IPS-18c (cell line): ENCODE measurements around the gene LRCOL1.
A peak's percentile ranks its signal among the peaks of the same experiment; 100 is the strongest.

Experiments
- H3K4me3 ChIP-seq: 2 replicates; pipeline ENCODE4 v1.7.0; 2013; ENCODE audit warnings: low read depth, mild to moderate bottlenecking, low read length, moderate library complexity; ENCODE audit not compliant: insufficient read depth
- H3K9me3 ChIP-seq: one replicate; pipeline ENCODE4 v1.6.1; 2013; ENCODE audit warnings: mild to moderate bottlenecking, low read length, moderate library complexity; ENCODE audit not compliant: control insufficient read depth, insufficient read depth

Gene LRCOL1

DNA sequence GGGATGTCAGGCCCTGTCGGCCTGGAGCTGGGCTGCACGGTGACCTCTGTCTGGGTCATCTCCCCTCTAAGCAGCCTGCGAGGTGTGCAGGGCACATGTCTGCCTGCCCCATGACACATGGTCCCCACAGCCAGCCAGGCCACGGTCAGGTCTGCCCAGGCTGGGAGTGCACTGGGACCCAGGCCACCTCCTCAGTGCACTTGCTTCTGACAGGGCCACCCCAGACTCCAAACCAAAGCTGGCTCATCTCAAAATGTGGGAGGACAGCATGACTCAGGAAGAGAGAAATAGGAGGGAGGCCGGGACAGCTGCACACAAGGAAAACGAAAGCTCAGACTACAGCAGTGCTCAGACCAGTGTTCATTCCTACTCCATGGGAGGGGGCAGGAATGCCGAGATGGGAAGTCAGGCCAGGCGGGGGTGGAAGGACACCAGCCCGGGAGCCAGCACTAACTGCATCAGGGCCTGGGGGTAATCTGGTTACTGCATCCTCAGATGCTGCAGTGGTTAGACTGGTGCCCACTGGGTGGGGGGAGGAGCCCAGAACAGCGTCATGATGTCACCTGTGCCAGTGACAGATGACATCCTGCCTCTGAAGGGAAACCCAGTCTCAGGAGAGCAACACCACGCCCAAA is 12.2 kb upstream of the LRCOL1 start:
- Histone ChIP-seq H3K4me3 (no peak overlapping the region), H3K9me3 (no peaks in the 10 kb centered on the region)

DNA sequence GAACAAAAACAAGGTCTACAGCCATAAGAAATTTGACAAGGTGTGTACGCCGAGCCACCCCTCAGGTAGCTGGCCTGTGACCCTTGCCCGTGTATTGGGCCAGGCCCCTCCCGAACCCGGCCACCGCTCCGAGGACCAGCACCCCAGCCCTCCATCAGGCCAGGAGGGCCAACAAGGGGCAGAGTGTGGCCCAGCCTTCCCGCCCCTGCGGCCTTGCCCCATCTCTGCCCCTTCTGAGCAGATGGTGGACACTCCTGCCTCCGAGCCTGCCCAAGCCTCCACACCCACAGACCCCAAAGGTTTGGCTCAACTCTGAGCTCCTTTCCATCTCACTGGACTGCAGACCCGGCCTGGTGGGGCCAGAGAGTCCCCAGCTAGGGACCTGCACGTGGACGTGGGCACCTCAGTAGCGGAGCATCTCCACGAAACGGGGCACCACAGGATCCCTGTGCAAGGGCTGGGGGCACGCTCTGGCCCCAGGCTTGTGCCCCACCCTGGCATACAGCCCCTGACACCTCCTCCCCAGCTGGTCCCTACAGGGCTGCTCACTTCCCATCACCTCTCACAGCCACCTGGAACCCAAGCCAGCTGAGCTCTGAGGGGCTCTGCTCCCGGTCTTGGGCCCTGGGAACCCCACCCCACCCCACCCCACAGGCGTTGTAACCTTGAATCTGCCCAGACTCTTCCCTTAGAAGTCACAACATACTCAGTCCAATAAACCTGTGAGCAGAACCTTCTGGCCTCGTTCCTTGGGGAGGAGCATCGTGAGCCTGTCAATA is 11.5 kb upstream of the LRCOL1 start:
- Histone ChIP-seq H3K4me3 (no peak overlapping the region), H3K9me3 (no peaks in the 10 kb centered on the region)

DNA sequence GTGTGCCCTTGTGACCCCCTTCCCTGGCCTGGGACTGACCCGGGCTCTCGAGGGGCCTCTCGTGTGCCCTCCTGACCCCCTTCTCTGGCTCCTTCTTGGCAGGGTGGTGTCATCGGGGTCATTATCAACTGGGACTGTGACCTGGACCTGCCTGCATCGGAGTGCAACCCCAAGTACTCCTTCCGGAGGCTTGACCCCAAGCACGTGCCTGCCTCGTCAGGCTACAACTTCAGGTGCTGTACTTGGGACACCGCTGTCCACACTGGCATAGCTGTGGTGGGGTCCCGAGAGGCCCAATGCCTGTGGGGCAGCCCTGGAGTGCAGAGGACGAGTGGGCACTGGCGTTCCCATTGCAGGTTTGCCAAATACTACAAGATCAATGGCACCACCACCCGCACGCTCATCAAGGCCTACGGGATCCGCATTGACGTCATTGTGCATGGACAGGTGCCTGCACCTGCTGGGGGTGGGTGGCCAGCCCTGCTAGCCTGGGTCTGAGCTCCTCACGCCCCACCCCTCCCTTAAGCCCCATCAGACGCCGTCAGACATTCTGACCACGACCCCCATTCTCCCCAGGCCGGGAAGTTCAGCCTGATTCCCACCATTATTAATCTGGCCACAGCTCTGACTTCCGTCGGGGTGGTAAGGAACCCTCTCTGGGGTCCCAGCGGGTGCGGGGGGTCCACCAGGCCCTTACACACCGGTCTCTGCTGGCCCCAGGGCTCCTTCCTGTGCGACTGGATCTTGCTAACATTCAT is 10.7 kb upstream of the LRCOL1 start:
- no peaks in the 10 kb centered on the region for H3K9me3 ChIP-seq
- H3K4me3 ChIP-seq = no peak overlapping the region

DNA sequence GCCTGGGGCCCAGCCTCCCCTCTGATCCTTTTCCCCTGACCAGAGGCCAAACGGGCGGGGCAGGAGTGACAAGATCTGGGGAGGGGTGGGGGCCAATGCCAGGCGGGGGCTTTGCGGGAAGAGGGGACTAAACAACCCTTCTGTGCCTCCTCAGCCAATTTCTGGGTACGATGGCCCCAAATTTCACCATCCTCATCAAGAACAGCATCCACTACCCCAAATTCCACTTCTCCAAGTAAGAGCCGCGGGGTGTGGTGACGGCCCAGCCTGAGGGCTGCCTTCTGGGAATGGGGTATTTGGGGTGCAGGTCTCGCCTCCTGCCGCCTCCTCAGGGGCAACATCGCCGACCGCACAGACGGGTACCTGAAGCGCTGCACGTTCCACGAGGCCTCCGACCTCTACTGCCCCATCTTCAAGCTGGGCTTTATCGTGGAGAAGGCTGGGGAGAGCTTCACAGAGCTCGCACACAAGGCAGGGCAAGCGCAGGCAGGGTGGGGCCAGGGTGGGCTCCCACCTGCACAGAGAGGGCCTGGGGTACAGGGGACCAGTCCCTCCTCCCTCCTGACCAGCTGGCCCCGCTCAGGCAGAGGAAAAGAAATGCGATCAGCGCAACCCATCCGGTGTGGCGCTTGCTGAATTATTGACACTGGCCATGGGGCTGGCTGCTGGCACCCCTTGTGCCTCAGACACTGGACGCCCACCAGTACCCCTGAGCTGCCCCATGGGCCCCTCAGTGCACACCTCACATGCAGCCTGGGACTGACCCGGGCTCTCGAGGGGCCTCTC is 9.9 kb upstream of the LRCOL1 start:
- Histone ChIP-seq H3K4me3 (no peak overlapping the region), H3K9me3 (no peaks in the 10 kb centered on the region)

DNA sequence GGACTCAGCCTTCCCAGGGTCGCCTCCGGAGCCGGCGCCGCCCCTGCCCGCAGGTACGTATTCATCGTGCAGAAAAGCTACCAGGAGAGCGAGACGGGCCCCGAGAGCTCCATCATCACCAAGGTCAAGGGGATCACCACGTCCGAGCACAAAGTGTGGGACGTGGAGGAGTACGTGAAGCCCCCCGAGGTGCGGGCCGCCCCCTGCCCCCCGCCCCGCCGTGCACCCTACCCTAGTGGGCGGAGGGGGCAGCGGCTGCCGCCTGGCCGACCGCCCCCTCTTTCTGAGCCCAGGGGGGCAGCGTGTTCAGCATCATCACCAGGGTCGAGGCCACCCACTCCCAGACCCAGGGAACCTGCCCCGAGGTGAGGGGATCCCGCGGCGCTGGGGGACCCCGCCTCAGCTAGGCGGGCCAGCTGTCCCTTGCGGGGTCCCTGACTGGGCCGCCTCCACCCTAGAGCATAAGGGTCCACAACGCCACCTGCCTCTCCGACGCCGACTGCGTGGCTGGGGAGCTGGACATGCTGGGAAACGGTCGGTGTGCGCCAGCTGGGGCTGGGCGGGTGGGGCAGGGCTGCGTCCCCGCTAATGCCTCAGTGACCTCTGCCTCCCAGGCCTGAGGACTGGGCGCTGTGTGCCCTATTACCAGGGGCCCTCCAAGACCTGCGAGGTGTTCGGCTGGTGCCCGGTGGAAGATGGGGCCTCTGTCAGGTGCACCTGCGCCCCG is 9.2 kb upstream of the LRCOL1 start:
- H3K9me3 ChIP-seq = no peaks in the 10 kb centered on the region
- H3K4me3 ChIP-seq = no peak overlapping the region

DNA sequence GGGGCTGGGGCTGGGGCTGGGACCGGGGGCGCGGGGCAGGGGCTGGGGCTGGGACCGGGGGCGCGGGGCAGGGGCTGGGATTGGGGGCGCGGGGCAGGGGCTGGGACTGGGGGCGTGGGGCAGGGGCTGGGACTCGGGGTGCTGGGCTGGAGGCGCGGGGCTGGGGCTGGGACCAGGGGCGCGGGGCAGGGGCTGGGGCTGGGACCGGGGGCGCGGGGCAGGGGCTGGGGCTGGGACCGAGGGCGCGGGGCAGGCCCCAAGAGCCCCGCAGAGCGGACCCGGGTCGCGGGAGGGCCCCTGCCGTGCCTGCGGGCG is 8.6 kb upstream of the LRCOL1 start:
- Histone ChIP-seq H3K9me3 (no peaks in the 10 kb centered on the region), H3K4me3 (no peak overlapping the region)

DNA sequence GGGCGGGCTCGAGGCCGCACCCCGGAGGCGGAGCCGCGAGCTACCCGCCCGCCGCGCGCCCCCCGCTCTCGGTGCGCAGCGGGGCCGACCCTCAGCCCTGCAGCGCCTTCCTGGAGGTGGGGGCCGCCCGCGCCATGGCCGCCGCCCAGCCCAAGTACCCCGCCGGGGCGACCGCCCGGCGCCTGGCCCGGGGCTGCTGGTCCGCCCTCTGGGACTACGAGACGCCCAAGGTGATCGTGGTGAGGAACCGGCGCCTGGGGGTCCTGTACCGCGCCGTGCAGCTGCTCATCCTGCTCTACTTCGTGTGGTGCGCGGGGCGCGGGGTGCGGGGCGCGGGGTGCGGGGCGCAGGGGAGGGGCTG is 8.3 kb upstream of the LRCOL1 start, which contains the start of gene P2RX2:
P2RX2 (plus strand) TSS at position 94 of the 361 bp plus-strand sequence; CDS start at position 135, 41 bp downstream.
- Histone ChIP-seq H3K4me3 (peak within 1 kb of the TSS; percentile 43; the same call in 1 of the 2 replicates), H3K9me3 (no peaks in the 10 kb centered on the region)

DNA sequence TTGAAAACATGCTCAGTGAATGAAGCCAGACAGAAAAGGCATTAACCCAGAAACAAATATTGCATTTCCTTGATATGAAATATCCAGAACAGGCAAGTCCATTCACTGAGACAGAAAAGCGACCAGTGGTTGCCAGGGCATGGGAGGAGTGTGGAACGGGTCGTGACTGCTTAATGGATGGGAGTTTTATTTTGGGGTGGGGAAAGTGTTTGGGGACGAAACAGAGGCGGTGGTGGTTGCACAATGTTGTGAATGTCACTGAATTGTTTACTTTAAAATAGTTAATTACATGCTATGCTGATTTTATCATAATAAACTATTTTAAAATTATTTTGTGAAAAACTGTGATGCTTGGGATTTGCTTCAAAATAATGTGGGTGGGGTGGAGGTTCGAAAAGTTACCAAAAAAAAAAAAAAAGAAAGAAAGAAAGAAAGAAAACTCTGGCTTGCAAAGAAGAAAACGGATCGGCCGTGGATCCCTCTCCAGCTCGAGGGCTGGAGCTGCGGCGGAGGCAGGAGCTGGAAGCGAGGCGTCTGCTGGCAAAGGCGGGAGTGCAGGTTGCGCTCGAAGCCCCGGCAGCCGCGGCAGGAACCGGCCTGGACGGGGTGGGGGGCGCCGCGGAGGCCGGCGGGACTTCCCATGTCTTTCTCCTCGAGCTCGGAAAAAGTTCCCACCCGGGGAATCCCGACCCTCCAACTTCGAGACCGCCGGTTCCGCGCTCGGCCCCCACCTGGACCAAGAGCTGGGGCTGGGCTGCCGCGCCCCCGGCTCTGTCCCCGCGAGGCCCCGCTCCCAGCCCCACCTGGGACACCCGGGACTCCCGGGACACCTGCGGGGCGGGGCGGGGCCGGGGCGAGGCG is 7.7 kb upstream of the LRCOL1 start:
- H3K4me3 ChIP-seq = peak overlapping the region; percentile 43; the same call in 1 of the 2 replicates
- H3K9me3 ChIP-seq = no peaks in the 10 kb centered on the region

DNA sequence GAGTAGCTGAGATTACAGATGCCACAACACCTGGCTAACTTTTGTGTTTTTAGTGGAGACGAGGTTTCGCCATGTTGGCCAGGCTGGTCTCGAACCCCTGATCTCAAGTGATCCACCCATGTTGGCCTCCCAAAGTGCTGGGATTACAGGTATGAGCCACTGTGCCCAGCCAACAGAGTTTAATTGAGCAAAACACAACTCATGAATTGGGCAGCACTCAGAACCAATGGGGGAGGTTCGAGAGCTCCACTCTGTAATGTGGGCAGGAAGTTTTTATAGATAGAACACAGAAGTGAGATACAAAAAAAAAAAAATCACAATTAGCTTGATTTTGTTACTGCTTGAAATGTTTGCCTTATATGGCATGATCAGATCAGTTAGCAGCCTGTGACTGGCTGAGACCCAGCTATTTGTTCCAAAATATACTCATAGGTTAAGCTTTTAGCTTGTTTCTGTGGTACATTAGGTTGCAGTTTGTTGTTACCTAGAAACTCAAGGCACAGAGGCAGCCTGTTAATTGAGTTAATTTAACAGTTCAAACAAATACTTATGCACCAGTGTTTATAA is 6.8 kb upstream of the LRCOL1 start:
- Histone ChIP-seq H3K4me3 (no peak overlapping the region), H3K9me3 (no peaks in the 10 kb centered on the region)

DNA sequence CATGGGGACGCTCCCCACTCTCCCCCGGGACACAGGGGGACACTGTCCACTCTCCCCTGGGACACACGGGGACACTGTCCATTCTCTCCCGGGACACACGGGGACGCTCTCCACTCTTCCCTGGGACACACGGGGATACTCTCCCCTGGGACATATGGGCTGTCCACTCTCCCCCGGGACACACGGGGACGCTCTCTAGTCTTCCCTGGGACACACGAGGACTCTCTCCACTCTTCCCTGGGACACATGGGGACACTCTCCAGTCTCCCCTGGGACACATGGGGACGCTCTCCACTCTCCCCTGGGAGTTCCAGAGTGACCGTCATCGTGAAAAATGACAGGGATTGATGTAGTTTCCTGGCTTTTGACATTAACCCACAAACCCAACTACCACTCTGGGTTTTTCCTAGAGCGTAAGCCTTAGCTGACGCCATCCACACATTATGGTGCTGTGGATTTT is 5.2 kb upstream of the LRCOL1 start:
- Histone ChIP-seq H3K4me3 (no peak overlapping the region), H3K9me3 (no peaks in the 10 kb centered on the region)

DNA sequence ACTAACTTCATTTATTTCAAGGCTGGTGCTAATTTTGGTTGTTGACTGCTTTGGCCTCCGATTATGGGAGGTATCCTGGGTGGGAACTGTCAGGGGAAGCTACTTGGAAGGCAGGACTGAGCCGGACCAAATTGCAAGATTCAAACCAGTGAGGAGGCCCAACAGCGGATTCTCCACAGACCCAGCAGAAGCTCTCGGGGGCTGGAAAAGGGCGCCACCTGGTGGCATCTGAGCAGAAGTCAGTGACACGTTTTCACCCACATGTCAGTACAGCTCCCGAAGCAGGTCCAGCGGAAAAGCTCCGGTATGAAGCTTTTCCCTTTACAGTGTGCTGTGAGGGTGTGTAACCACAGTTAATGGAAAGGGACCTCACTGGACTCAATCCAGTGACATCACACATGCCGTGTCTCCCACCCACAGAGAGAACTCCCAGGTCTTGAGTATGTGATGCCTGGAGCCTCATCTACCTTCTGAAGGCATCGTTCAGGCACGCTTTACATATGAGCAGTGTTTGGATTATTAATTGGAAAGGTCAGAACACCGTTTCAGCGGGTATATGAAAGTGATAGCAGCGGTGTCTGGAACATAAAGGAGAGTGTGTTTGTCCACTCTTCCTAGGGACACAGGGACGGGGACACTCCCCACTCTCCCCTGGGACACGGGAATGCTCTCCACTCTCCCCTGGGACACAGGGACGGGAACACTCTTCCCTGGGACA is 4.6 kb upstream of the LRCOL1 start:
- Histone ChIP-seq H3K9me3 (no peaks in the 10 kb centered on the region), H3K4me3 (no peak overlapping the region)

DNA sequence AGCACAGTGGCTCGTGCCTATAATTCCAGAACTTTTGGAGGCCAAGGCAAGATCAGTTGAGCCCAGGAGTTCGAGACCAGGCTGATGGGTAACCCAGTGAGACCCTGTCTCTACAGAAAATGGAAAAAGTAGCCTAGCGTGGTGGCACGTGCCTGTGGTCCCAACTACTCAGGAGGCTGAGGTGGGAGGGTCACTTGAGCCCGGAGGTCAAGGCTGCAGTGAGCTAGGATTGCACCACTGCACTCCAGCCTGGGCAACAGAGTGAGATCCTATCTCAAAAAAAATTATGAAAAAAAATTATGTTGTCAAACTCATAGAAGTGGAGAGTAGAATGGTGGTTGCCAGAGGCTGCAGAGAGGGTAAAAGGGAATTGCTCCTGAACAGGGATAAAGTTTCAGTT is 3.6 kb upstream of the LRCOL1 start:
- H3K9me3 ChIP-seq = no peaks in the 10 kb centered on the region
- H3K4me3 ChIP-seq = no peak overlapping the region

DNA sequence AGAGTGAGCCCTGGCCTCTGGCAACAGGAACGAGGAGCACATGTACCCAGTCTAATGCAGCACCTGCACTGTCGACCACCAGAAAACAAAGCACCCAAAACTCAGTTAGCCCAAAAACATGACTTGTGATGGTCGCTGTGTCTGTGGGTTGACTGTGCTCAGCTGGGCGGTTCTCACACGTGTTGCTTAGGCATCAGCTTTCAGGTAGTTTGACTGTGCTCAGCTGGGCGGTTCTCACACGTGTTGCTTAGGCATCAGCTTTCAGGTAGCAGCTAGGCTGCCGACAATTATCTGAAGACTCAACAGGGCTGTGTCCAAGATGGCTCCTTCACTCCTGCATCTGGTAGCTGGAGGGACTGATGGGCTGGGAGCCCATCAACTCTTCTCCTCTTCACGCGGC is 1.2 kb upstream of the LRCOL1 start:
- Histone ChIP-seq H3K4me3 (no peak overlapping the region), H3K9me3 (peaks cover 3% of the 10 kb centered on the region)

DNA sequence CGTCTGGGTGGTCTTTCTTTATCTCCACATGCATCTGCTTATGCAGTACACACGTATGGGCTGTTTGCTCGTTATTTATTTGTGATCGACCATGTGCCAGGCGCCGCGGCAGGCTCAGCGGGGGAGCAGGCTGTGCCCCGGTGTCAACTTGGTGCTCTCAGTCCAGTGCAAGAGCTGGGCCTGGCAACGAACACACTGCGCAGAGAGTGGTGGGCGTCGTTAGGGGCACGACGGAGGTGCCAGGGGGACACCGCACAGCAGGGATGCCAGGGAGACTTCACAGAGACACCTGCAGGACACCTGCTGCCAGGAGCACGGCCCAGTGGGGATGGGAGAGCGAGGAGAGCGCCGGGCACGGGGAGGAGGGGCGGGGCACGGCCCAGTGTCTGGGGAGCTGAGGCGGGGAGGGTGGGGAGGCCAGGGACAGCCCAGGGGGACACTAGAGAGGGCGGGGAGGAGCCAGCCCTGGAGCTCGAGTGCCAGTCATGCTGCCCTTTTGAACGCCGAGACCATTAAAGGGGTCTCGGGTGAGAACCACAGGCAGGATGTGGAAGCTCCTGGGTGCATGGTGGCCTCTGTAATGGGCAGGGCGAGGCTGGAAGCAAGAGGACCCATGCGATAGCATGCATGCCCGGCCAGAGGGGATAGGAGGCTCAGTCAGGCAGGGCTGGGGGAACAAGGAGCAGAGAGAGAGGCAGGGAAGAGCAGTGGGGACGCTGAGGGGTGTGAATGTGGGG is 652 bp upstream of the LRCOL1 start:
- H3K4me3 ChIP-seq = no peak overlapping the region
- H3K9me3 ChIP-seq = peaks cover 3% of the 10 kb centered on the region
